Measurements from ENCODE around the gene DNAL1.

- no peak for TF ChIP-seq CTCF (conservative IDR thresholded peaks at IDR 0.05; ENCODE audit: low read depth, low read length)
- no peak for TF ChIP-seq EZH2 (IDR thresholded peaks at IDR 0.05; ENCODE audit: borderline replicate concordance, low read depth, low read length, poor library complexity, severe bottlenecking)
Observed at GRCh38 chr14:73606271-73606670, 38.5 kb upstream of the DNAL1 start.

Data from A673 (cell line).